HG03432 (cell line): ENCODE data around the gene PALLD.
"Not testable (repeated sequence)": the region's sequence is repeated elsewhere in the genome, so short reads cannot be mapped to it uniquely, and the experiment has no call there.

Source experiments
- ATAC-seq: cut with Tn5 transposase; IDR thresholded peaks from one replicate; pipeline ENCODE4 v1.9.1; 2021; ENCODE audit warnings: mild to moderate bottlenecking, moderate library complexity; ENCODE audit not compliant: unreplicated experiment

The PALLD gene

DNA sequence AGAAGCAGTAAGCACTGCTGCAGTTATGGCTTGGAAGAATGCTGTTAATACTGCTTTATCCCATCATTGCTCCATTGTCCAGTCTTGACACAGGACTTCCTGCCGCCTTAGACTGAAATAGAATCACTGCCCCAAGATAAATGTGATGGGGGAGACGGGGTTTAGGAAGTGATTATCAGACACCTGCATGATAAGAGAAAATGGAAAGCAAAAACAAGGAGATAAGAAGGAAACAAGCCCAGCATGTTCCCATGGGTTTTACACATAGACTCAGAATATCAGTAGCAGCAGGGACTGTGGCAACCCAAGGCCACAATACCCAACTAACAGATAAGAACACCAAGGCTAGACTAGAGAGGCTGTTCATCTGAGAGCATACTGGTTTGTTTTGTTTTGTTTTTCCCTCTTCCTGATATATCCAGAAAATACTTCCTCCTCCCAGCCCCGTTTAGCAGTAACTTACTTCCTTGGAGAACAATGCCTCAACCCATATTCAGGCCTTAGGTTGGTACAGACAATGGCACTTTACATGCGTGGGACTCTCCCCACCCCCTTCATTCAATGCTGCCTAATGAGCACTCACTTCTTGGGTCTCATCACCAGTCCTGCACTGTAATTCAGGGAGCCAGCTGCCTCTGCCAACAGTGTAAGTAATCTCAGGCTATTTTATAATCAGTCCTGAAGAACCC, 280.6 kb downstream of the PALLD start:
- ATAC-seq, result no peak

DNA sequence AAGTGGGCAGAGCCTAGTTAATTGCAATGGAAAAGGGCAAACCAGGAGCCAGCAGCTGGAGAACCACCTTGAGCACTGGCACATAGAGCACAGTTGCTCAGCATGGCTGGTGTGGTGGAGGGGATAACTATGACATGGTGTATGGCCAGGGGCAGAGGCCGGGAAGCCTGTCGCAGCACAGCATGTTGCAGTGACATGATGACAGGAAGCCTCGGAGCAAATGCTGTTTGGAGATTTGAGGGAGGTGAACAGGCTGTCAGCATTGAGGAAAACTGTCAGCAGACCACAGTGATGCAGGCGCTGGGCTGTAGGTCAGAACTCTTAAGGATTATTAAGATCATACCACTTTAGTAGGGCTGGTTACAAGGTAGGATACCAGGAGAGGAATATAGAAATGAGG, 284.5 kb downstream of the PALLD start:
- ATAC-seq, result no peak

DNA sequence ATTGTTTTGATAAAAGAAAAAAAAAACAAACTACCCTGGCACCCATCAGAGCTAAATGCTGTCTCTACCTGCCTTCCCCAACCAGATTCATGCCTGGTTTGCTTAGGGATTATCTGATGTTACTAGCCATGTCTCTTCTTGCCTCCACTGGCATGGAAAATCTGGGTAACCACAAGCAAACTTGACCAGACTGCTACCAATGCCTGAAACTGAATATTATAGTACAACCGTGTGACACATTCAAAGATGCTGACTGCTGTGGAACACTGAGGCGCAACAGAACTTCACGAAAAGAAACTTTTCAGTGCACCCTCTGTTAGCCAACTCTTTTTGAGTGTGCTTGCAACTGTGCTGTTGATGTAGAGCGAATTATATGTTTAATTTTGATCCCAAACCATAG, 285.1 kb downstream of the PALLD start:
- ATAC-seq, result no peak

DNA sequence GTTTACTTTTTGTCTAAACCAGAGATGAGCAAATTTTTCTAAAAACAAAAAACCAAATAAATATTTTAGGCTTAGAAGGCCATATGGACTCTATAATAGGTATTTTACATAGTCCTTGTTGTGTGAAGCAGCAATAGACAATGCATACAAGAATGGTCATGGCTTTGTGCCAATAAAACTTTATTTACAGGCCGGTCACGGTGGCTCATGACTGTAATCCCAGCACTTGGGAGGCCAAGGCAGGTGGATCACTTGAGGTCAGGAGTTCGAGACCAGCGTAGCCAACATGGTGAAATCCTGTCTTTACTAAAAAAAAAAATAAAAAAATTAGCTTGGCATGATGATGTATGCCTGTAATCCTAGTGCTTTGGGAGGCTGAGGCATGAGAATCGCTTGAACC, 285.6 kb downstream of the PALLD start:
- ATAC-seq, result no peak

- no peak for ATAC-seq
Observed at GRCh38 chr4:168784786-168785461, 288.1 kb downstream of the PALLD start.

- ATAC-seq, result no peak
Observed at GRCh38 chr4:168787334-168787733, 290.5 kb downstream of the PALLD start.

GRCh38 chr4:168787801-168788595, 291.1 kb downstream of the PALLD start:
- ATAC-seq, result no peak

DNA sequence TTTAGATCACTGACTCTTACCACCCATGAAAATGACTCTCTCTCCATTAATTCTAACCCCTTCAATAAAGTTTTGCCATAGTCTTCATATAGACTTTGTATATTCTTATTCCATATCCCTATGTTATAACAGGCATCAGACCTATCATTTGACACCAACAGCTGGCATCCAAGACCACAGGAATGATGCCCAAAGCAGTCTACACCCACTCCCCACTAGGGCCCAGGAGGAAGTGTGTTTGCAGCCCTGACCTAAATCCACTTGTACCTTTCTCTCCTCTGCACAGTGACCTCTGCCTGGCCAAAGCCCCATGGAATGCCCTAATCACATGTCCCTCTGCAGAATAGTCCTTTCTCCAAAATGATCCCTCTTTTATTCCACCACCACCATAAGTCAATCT, 294.0 kb downstream of the PALLD start:
- ATAC-seq, result no peak

DNA sequence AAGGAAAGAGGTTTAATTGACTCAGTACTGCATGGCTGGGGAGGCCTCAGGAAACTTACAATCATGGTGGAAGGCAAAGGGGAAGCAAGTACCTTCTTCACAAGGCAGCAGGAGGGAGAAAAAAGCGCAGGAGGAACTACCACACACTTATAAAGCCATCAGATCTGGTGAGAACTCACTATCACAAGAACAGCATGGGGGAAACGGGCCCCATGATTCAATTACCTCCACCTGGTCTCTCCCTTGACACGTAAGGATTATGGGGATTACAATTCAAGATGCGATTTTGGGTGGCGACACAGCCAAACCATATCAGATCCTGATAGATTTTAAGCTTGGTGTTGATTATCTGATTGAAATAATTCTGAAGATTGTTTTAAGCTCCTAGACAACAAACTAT, 294.5 kb downstream of the PALLD start:
- ATAC-seq, result no peak

GRCh38 chr4:168793542-168793941, 296.7 kb downstream of the PALLD start:
- no peak for ATAC-seq

DNA sequence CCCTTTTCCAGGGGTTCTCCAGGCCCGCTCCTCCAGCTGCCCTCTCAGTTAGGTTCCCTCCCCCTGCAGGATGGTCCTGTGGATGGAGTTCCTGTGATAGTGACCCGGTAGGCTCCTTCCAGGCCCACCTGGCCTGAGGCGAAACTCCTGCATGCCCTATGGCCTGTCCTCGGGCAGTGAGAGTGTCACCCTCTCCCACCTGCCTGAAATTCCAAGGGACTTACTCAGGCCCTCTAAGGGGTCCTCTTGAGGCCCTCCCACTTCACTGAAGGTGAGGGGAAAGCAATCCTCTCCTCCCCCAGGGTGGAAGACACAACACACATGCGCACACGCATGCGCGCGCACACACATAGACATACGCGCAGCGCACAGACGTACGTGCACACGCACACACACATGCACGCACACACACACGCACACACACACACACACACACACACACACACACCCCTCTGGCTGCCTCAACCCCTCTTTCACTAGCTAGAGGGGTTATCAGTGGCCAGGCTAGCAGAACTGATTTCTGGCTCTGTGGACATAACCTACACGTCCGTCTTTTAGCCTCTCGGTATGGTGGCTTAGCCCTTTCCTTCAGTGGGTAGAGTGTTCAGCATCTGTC, 297.3 kb downstream of the PALLD start:
- ATAC-seq, result no peak

- ATAC-seq, result no peak
Observed at GRCh38 chr4:168794881-168795280, 298.0 kb downstream of the PALLD start.

DNA sequence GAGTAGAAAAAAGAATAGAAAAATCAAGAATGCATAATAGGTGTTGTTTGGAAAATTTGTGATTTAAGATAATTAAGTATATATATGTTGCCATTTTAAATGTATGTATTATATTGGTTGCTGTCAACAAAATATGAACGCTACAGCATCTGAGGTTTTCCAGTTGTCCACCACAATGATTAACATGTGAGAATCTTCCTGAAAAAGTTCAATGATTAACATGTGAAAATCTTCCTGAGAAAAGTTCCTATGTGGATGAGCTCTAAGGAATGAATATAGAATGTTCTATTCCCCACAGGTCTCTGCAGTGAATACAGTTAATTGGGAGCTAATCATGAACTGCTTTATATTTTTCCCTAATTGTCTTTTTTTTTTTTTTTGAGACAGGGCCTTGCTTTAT, 298.5 kb downstream of the PALLD start:
- ATAC-seq, result no peak

GRCh38 chr4:168796362-168797106, 299.7 kb downstream of the PALLD start:
- ATAC-seq, result no peak

GRCh38 chr4:168797194-168797593, 300.3 kb downstream of the PALLD start:
- no peak for ATAC-seq

DNA sequence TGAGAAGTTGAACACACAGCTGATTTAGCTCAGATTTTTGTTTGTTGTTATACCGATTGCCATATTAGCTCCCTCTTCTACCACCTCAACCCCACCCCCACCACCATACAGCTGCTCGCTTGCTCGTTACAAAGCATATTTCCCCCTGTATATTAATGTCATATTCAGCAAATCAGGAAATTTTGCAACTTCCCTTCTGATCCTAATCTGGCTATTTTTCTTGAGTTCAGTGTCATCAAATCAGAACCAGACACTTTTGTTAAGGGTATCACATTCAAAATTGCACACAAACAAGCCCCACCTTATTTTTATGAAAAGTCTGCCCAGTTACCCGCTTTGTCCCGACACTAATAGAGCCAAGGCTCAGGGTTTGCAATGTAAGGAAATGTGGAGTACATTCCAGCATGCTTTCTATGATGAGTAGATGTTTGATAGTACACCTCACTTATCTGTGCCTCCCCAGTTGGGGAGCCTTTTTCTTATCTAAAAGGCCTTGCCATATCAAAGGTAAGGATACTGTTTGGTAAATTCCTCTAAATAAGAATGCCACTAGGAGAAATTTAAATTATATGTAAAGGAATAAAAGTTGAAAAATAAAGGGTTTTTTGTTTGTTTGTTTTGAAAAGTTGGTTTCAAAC, 301.0 kb downstream of the PALLD start:
- ATAC-seq, result no peak

DNA sequence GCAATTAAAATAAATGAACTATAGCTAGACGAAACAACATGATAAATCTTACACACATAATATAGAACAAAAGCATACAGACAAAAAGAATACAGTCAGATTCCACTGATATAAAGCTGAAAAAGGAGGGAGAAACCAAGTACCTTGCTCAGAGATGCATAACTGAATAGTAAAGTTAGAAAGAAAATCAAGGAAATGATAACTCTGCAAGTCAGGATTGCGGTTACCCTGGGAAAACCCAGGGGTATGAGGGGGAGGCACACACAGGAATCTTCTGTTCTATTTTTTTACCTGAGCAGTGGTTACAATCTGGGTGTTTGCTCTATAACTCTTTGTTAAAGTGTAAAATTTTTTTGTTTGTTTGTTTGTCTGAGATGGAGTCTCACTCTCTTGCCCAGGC, 304.1 kb downstream of the PALLD start:
- ATAC-seq, result no peak

GRCh38 chr4:168802222-168802621, 305.4 kb downstream of the PALLD start:
- ATAC-seq, result no peak

DNA sequence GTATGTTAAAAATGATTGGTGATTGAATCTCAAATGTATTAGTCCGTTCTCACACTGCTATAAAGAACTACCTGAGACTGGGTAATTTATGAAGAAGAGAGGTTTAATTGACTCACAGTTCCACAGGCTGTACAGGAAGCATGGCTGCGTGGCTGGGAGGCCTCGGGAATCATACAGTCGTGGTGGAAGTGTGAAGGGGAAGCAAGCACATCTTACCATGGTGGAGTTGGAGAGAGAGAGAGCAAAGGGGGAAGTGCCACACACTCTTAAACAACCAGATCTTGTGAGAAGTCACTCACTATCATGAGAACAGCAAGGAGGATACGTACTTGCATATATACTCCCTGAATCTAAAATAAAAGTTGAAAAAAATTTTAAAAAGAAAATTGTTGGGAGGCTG, 306.2 kb downstream of the PALLD start:
- not testable (repeated sequence) for ATAC-seq

DNA sequence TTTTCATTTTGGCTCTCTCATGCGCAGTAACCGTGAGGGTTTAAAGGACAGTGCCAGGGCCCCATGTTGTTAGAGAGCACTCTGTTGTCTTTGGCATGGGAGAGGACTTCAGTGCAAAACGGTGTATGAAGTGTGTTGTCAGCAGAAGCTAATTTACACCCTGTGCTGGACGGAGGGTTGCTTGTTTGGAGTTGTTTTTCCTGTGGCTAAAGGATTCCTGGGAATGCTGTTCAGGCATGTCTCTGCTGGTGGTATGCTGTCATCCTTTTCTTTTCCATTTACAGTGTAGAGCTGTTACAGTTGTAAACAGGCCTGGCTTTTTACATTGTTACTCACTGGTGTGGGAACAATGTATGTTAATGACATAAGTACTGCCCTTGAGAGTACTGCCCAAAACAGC, 306.9 kb downstream of the PALLD start:
- ATAC-seq, result no peak
